MM.1S (cell line): ENCODE measurements around the gene ALDH1A3.

Experiments
- DNase-seq: peaks from one replicate; pipeline ENCODE4 v3.0.0-alpha.2; 2015
- H2AFZ ChIP-seq: fragments of 300-600 bp; sonication (generic); 2 replicates; pipeline ENCODE4 v1.6.0; 2016; ENCODE audit warnings: antibody characterized with exemption, low read length
- H3F3A ChIP-seq: fragments of 300-600 bp; sonication (generic); 2 replicates; pipeline ENCODE4 v1.6.1; 2016; ENCODE audit warnings: mild to moderate bottlenecking, antibody characterized with exemption, low read length, moderate library complexity, mixed read lengths; ENCODE audit not compliant: insufficient read depth
- H3K27ac ChIP-seq: fragments of 300-600 bp; sonication (generic); 2 replicates; pipeline ENCODE4 v1.5.1; 2016; ENCODE audit warnings: mild to moderate bottlenecking, low read length
- H3K27me3 ChIP-seq: fragments of 300-600 bp; sonication (generic); replicated peaks from 2 replicates; pipeline ENCODE4 v1.6.0; 2016; ENCODE audit warnings: low read length; ENCODE audit not compliant: insufficient read depth
- H3K36me3 ChIP-seq: fragments of 300-600 bp; sonication (generic); replicated peaks from 2 replicates; pipeline ENCODE4 v1.6.1; 2016; ENCODE audit warnings: mild to moderate bottlenecking, low read length, mixed read lengths; ENCODE audit not compliant: insufficient read depth
- H3K4me1 ChIP-seq: fragments of 300-600 bp; sonication (generic); 2 replicates; pipeline ENCODE4 v1.6.1; 2016; ENCODE audit warnings: low read length, mixed read lengths
- H3K4me2 ChIP-seq: fragments of 300-600 bp; sonication (generic); 2 replicates; pipeline ENCODE4 v1.6.0; 2016; ENCODE audit warnings: low read depth, low read length
- H3K4me3 ChIP-seq: fragments of 300-600 bp; sonication (generic); 2 replicates; pipeline ENCODE4 v1.5.1; 2016; ENCODE audit warnings: low read length, mixed read lengths
- H3K79me2 ChIP-seq: fragments of 300-600 bp; sonication (generic); 2 replicates; pipeline ENCODE4 v1.6.1; 2016; ENCODE audit warnings: mixed run types, low read length, mixed read lengths
- H3K9ac ChIP-seq: fragments of 300-600 bp; sonication (generic); 2 replicates; pipeline ENCODE4 v1.6.1; 2016; ENCODE audit warnings: low read length, mixed read lengths
- H3K9me2 ChIP-seq: fragments of 300-600 bp; sonication (generic); replicated peaks from 2 replicates; pipeline ENCODE4 v1.6.1; 2016; ENCODE audit warnings: mild to moderate bottlenecking, low read length, mixed read lengths; ENCODE audit not compliant: insufficient read depth
- H3K9me3 ChIP-seq: fragments of 300-600 bp; sonication (generic); replicated peaks from 2 replicates; pipeline ENCODE4 v1.6.1; 2016; ENCODE audit warnings: mild to moderate bottlenecking, low read length, mixed read lengths; ENCODE audit not compliant: insufficient read depth
- H4K20me1 ChIP-seq: fragments of 300-600 bp; sonication (generic); 2 replicates; pipeline ENCODE4 v1.6.1; 2016; ENCODE audit warnings: mild to moderate bottlenecking, low read length, moderate library complexity, mixed read lengths; ENCODE audit not compliant: insufficient read depth
- EZH2 ChIP-seq: fragments of 300-600 bp; sonication (generic); optimal IDR thresholded peaks from 2 replicates; pipeline ENCODE3; 2017; ENCODE audit warnings: low read depth, mild to moderate bottlenecking, antibody characterized with exemption, low read length, mixed read lengths
- EZH2phosphoT487 ChIP-seq: fragments of 300-600 bp; sonication (generic); IDR thresholded peaks from 2 replicates; pipeline ENCODE4 v1.6.1; 2018; ENCODE audit warnings: antibody characterized with exemption, low read length
- TF ChIP-seq, protein P1 (sequence below): fragments of 300-600 bp; sonication (generic); IDR thresholded peaks from 2 replicates; pipeline ENCODE4 v1.5.1; 2016; ENCODE audit warnings: antibody characterized with exemption, low read length, mixed read lengths

ALDH1A3 gene

GRCh38 chr15:100878648-100879047 is 983 bp upstream of the ALDH1A3 start:
- Histone ChIP-seq H2AFZ (no peak overlapping the region), H3K4me2 (no peak overlapping the region), H3K36me3 (no peaks in the 10 kb centered on the region), H3K4me1 (no peaks in the 10 kb centered on the region), H3K27me3 (peaks cover 29% of the 10 kb centered on the region), H3K9me3 (no peaks in the 10 kb centered on the region), H3K27ac (no peak overlapping the region), H4K20me1 (no peaks in the 10 kb centered on the region), H3K79me2 (no peaks in the 10 kb centered on the region), H3K9ac (no peak overlapping the region), H3K9me2 (no peaks in the 10 kb centered on the region), H3K4me3 (no peak overlapping the region), H3F3A (no peaks in the 10 kb centered on the region)
- TF ChIP-seq EZH2phosphoT487 (no peak), EZH2 (no peak)
- TF ChIP-seq, protein P1, sequence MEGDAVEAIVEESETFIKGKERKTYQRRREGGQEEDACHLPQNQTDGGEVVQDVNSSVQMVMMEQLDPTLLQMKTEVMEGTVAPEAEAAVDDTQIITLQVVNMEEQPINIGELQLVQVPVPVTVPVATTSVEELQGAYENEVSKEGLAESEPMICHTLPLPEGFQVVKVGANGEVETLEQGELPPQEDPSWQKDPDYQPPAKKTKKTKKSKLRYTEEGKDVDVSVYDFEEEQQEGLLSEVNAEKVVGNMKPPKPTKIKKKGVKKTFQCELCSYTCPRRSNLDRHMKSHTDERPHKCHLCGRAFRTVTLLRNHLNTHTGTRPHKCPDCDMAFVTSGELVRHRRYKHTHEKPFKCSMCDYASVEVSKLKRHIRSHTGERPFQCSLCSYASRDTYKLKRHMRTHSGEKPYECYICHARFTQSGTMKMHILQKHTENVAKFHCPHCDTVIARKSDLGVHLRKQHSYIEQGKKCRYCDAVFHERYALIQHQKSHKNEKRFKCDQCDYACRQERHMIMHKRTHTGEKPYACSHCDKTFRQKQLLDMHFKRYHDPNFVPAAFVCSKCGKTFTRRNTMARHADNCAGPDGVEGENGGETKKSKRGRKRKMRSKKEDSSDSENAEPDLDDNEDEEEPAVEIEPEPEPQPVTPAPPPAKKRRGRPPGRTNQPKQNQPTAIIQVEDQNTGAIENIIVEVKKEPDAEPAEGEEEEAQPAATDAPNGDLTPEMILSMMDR: no peak
- no peak for DNase-seq

- Histone ChIP-seq H3K79me2 (no peaks in the 10 kb centered on the region), H3F3A (no peaks in the 10 kb centered on the region), H3K27ac (no peak overlapping the region), H3K36me3 (no peaks in the 10 kb centered on the region), H3K4me1 (no peaks in the 10 kb centered on the region), H2AFZ (no peak overlapping the region), H3K4me2 (no peak overlapping the region), H3K27me3 (peaks cover 29% of the 10 kb centered on the region), H3K4me3 (no peak overlapping the region), H3K9ac (no peak overlapping the region), H3K9me3 (no peaks in the 10 kb centered on the region), H4K20me1 (no peaks in the 10 kb centered on the region), H3K9me2 (no peaks in the 10 kb centered on the region)
- no peak for TF ChIP-seq EZH2phosphoT487
- TF ChIP-seq, protein P1: no peak
- no peak for TF ChIP-seq EZH2
- DNase-seq: no peak
Observed at GRCh38 chr15:100879061-100879463, 569 bp upstream of the ALDH1A3 start.

DNA sequence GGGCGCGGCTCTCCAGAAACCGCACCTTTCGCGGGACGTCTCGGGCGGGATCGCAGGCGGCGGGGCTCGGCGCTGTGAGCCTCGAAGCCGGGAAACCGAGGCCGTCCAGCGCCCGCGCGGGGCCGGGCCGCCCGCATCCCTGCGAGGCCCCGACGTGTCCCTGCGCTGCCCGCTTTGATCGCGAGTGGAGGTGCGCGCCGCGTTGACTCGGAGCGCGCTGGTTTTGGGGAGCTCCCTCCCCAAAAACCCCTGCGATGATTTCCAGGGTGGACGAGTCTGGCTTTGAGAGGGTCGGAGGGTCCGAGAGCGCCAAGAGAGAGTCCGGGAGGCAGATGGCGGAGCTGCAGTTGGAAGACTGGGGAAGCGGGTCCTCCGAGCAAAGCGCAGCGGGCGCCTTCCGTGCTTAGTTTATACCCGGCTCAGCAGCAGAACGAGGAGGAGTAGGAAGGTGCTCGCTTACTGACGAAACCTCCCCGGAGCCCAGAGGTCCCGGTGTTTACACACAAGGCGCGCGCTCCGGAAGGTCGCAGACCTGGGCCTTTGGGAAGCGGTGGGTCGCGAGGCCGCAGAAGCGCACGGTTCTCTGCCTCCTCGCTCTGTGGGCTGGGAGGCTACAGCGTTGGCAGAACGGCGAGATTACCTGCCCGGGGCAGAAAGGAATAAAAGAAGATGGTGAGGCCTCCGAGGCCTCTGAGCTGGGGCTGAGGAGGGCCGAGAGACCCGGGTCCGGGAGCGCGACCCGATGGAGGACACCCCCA is 687 bp downstream of the ALDH1A3 start:
- Histone ChIP-seq H3K9me2 (no peaks in the 10 kb centered on the region), H2AFZ (no peak overlapping the region), H3K79me2 (no peaks in the 10 kb centered on the region), H3F3A (no peaks in the 10 kb centered on the region), H3K4me3 (no peak overlapping the region), H3K27me3 (peaks cover 29% of the 10 kb centered on the region), H3K9ac (no peak overlapping the region), H4K20me1 (no peaks in the 10 kb centered on the region), H3K4me1 (no peaks in the 10 kb centered on the region), H3K36me3 (no peaks in the 10 kb centered on the region), H3K27ac (no peak overlapping the region), H3K9me3 (no peaks in the 10 kb centered on the region), H3K4me2 (no peak overlapping the region)
- TF ChIP-seq EZH2: no peak
- no peak for TF ChIP-seq EZH2phosphoT487
- TF ChIP-seq, protein P1: no peak
- DNase-seq: no peak
